NT2/D1 (cell line): ENCODE data around the gene RSL1D1.

Experiments
- SUZ12 ChIP-seq: IDR thresholded peaks from 2 replicates; pipeline ENCODE4 v1.6.1; 2011; ENCODE audit not compliant: insufficient read length, insufficient read depth; ENCODE audit errors: extremely low read depth
- YY1 ChIP-seq: IDR thresholded peaks from 2 replicates; pipeline ENCODE4 v1.6.1; 2011; ENCODE audit not compliant: insufficient read length, insufficient read depth

DNA sequence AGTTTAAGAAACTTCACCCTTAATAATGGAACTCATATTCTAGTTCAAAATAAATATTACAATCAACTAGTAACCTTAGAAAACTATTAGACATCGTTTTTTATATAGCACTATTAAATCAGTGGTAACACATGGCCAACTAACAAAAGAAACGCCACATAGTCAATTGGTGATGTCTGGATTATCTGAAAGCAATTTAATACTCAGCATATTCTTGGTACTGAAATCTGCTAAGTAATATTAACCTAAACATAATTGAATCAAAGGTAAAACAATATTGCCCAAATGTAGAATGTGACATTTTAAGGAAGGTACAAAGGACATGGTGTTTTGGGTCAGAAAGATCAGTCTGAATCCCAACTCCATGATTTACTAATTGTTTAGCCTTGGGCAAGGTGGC, 11.1 kb upstream of the RSL1D1 start:
- TF ChIP-seq YY1 (no peak), SUZ12 (no peak)
